K562 treated with DMSO at 1 percent for 4 hours (cell line): ENCODE measurements around the gene GMFB. TPM values are rescaled to one million over a fixed set of nuclear protein-coding genes. Genes with fewer than 3 reads are reported as not detected.

Source experiments
- total RNA-seq: library from RNA; unstranded; fragments of 300-600 nt; gene quantifications from 2 replicates; pipeline ENCODE4 v1.2.3, GENCODE V29; 2022; ENCODE audit not compliant: insufficient read depth

GMFB gene
- 9.0 and 12.0 TPM in 2 replicates for total RNA-seq

DNA sequence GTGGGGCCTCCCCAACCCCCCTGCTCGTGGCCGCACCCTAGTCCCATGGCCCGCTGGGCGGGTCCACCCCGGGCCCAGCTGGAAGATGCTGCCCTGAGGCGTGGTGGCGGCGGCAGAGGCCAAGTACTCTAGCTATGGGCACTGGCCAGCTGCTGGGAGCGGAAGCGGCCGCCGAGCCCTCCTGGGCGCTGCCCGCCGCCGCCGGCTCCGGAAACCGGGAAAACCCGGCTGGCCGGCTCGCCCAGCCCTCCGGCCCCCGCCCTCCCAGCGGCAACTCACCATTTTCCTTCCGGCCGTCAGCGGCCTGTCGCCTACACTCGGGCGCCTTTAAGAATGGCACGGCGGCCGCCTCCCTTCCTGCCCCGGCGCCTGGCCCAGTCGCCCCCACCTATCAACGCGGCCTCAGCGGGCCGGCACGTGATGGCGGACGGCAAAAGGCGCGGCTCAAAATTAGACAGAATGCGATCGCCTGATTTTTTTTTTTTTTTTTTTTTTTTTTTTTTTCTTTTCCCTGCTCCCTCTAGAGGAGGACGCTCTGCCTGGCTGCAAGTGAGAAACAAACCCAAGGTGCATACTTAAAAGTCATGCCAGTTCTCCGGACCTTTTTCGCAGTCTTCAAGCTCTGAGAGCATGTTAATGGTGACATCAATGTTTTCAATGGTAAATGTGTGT lies at the start of gene GMFB:
Gene GMFB, minus strand, starts transcription at position 335 of the 672 bp plus-strand sequence. Its CDS starts 53 bp downstream, at position 282.

DNA sequence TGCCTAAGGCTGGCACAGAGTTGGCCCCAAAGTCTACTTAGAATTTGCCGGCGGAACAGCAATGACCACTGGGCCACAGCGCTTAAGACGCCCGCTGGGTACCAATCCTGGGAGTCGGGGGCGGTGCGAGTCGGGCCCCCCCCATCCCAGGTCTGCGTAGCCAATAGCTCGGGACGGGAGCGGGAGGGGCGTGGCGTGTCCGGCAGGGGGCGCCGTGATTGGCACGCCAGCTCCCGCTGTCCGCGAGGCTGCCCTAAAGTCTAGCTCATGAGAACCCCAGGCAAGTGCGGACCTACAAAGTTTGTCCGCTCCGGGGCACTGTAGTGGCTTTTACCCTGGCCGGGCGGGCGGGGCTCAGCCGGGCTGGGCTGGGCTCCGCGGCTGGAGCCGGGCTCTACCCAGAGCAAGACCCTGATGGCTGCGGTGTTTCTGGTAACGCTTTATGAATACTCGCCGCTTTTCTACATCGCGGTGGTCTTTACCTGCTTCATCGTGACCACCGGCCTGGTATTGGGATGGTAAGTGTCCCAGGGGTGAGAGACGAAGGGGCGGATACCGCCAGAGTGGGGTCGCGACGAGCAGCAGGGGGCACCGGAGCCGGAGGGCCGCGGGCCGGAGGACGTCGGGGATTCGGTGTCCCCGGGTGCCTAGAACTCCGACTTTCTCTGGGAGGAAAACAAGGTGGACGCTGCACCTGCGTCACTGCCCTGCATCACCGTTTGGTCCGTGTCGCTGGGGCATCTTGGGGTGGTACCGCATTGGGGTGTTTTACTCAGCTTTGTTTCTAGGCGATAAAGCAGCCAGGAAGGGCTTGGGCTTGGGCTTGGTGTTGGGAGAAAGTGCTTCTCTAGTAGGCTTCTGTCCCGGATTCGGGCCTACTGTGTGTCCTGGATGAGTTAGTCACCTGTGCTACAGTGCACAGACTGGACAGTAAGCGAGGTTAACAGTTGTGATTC lies 21.0 kb upstream of the GMFB start, which contains the start of gene CGRRF1:
Gene CGRRF1, plus strand, starts transcription at position 361 of the 956 bp plus-strand sequence. Its CDS starts 54 bp downstream, at position 415.

DNA sequence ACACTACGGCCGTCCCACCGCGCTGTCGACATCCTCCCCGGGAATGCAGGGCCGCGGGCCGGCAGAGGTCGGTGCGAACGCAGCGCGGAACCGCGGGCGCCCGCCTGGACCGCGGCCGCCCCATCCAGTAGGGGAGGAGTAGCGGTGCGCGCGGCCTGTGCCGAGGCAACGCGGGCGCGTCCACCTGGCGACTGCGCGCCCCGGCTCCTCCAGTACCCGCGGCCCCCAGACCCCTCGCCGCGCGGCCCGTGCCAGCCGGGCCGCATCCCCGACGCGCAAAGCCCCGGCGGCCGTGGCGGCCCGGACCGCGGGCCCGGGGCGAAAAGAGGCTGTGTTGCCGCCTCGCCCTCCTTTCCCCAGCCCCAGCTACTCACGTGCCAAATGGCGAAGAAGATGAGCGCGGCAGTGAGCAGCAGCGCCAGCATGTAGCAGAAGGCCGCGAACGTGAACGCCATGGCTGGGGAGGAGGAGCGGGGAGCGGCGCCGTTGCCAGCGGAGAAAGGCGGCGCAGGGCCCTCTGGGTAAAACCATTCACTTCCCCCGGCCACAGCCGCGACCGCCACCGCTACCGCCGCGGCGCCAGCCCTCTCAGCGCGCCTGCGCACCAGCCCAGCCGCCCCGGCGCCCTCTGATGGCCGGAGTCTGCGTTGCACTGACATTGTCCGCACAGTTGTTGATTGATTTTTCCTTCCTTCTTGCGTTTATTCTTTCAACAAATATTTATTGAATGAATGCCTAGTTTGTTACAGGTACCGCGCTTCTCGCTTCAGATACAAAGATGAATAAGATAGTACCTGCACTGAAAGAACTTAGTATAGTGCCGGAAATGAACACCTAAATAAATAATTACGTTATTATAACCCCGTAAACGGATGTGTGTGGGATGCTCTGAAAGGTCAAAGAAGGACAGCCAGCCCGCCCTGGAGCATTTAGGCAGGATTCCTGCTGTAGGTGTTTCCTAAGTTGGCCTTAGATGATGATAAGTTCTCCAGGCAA lies 47.6 kb downstream of the GMFB start, which contains the start of gene CNIH1:
Gene CNIH1, minus strand, starts transcription at position 502 of the 996 bp plus-strand sequence. Its CDS starts 47 bp downstream, at position 455.

Other genes starting within 250 kb of the GMFB start
- 35.5 and 47.5 TPM in 2 replicates for gene CDKN3, start 92.0 kb downstream of the GMFB start, total RNA-seq
- 56.3 and 82.0 TPM in 2 replicates for gene CNIH1, start 47.6 kb downstream of the GMFB start, total RNA-seq
- gene CGRRF1, start 20.9 kb upstream of the GMFB start, total RNA-seq = 1.3 and 2.6 TPM in 2 replicates
- gene SAMD4A, start 78.1 kb upstream of the GMFB start, total RNA-seq = 4.4 and 5.5 TPM in 2 replicates